ENCODE data around the gene CUBN.

- TF ChIP-seq CTCF (IDR thresholded peaks at IDR 0.05) (no peak), POLR2A (IDR thresholded peaks at IDR 0.05) (no peak)
These were observed 125.8 kb downstream of the CUBN start for GRCh38 chr10:17003651-17004286.
